GM19240 (cell line): ENCODE measurements around the gene TRAK1.

Experiments
- DNase-seq: peaks from one replicate; pipeline ENCODE4 v3.0.0; 2011; ENCODE audit warnings: low spot score; ENCODE audit not compliant: insufficient read length

The TRAK1 gene

GRCh38 chr3:42176242-42177034 is 85.3 kb downstream of the TRAK1 start:
- DNase-seq, result no peak

- DNase-seq, result no peak
These were observed 86.1 kb downstream of the TRAK1 start for GRCh38 chr3:42177068-42177800.

- DNase-seq, result no peak
These were observed 86.6 kb downstream of the TRAK1 start for GRCh38 chr3:42177801-42178150.

- no peak for DNase-seq
These were observed 88.1 kb downstream of the TRAK1 start for GRCh38 chr3:42179110-42179725.

GRCh38 chr3:42180901-42181300 is 89.7 kb downstream of the TRAK1 start:
- DNase-seq, result no peak

- no peak for DNase-seq
These were observed 91.4 kb downstream of the TRAK1 start for GRCh38 chr3:42182555-42182954.

GRCh38 chr3:42183991-42184632 is 93.0 kb downstream of the TRAK1 start:
- DNase-seq, result no peak

GRCh38 chr3:42184651-42185443 is 93.7 kb downstream of the TRAK1 start:
- DNase-seq, result no peak

- no peak for DNase-seq
These were observed 96.8 kb downstream of the TRAK1 start for GRCh38 chr3:42187936-42188335.

- DNase-seq, result no peak
These were observed 97.2 kb downstream of the TRAK1 start for GRCh38 chr3:42188376-42188775.

GRCh38 chr3:42189001-42189460 is 97.9 kb downstream of the TRAK1 start:
- no peak for DNase-seq

GRCh38 chr3:42189736-42190135 is 98.6 kb downstream of the TRAK1 start:
- no peak for DNase-seq

GRCh38 chr3:42190701-42191442 is 99.7 kb downstream of the TRAK1 start:
- DNase-seq, result no peak

- DNase-seq, result no peak
These were observed 100.2 kb downstream of the TRAK1 start for GRCh38 chr3:42191443-42191747.

- no peak for DNase-seq
These were observed 101.4 kb downstream of the TRAK1 start for GRCh38 chr3:42192334-42193200.

- no peak for DNase-seq
These were observed 103.9 kb downstream of the TRAK1 start for GRCh38 chr3:42194943-42195510.

GRCh38 chr3:42195879-42196330 is 104.7 kb downstream of the TRAK1 start:
- peak; percentile 64 for DNase-seq

GRCh38 chr3:42198709-42199108 is 107.6 kb downstream of the TRAK1 start:
- no peak for DNase-seq

GRCh38 chr3:42202217-42202865 is 111.2 kb downstream of the TRAK1 start:
- DNase-seq, result no peak
